Non-pigmented ciliary epithelial cell (primary cell): ENCODE measurements around the gene DTHD1.

Experiments
- DNase-seq: peaks from one replicate; pipeline ENCODE4 v3.0.0-alpha.2; 2010; ENCODE audit warnings: low read depth

Gene DTHD1

DNA sequence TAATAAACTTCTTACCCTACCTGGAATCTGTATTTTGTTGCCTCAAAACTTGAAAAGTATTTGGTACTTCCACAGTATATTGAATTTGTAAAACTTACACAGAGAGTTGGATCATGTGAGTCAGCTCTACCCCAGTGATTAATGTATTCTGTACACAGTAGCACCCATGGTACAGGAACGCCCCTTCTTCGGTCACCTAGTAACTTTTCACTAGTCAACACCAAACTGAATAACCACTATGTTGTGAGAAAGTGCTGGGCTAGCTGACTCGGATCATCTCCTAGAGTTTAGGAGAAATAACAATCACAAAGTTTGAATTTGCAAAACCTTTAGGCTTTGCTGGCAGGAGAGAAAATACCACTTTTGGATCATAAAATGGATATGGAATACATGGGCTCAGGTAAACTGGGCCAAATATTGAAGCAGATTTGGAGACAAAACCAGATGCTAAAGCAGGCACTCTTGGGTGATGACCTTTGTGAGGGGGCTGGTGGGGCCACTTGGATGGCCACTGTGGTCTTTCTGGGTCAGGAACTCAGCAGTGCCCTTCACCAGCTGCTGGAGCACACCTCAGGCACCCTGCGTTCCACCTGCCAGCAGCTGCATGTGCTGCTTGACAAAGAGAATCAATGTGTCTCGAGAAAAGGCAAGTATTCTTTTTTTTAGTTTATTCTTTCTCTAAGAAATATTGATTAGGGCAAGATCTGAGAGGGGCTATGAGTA, at the start of gene DTHD1:
Gene DTHD1, plus strand, starts transcription at position 233 of the 723 bp plus-strand sequence. Its CDS starts 143 bp downstream, at position 376.
- no peak for DNase-seq

DNA sequence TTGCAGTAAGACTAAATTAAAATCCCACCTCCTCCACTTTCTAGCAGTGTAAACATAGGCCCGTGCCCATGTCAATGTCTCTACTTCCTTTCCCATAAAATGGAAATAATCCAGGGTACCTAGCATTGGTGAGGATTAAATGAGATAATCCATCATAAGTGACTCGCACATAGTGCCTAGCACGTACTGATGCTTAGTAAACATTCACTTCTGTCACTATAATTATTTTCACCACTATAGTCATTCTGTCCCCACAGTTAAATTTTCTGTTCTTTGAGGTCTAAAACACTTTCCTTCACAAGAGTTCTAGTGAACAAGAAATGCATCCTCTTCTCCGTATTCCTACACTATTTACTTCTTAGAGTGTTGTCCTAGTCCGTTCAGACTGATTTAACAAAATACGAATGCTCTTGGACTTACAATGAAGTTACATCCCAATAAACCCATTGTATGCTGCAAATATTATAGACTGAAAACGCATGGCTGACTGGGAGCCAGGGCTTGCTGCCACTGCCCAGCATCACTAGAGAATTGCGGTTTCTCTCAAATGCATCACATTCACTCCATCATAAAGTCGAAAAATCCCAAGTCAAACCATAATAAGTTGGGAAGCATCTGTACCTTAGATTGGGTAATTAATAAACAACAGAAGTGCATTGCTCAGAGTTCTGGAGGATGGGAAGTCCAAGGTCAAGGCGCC, 47.7 kb upstream of the DTHD1 start:
- no peak for DNase-seq

DNA sequence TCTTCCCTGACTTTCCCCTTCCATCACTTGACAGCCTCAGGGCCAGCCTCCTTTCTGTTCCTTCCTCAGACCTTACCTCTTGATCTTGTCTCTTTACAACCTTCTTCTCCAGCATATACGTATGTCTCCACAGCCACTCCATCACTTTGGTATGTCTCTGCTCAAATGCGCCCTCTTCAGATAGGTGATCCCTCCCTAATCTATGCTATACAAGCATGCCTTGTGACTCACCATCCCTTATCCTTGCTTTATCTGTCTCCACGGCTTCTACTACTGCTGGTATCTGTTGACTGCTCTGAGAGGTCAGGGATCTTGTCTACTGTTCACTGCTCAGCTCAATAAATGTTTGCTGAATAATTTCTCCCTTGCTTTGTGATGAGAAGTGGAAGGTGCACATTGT, 46.1 kb upstream of the DTHD1 start:
- DNase-seq: no peak

DNA sequence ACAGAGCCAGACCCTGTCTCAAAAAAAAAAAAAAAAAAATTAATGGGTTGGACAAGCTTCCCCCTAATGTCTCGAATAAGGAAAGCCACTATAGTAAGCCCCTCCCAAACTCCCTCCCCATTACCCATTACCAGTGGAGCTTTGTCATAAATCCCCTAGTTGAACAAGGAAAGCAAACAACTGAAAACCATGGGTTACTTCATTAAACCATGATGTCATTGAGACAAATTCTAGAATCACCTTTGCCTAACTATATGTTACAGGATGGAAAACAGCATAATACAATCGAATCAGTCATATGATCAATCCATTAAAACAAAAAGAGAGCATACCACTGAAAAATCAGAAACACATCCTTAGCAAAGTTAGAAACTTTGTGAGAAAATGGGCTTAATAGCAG, 45.3 kb upstream of the DTHD1 start:
- no peak for DNase-seq

DNA sequence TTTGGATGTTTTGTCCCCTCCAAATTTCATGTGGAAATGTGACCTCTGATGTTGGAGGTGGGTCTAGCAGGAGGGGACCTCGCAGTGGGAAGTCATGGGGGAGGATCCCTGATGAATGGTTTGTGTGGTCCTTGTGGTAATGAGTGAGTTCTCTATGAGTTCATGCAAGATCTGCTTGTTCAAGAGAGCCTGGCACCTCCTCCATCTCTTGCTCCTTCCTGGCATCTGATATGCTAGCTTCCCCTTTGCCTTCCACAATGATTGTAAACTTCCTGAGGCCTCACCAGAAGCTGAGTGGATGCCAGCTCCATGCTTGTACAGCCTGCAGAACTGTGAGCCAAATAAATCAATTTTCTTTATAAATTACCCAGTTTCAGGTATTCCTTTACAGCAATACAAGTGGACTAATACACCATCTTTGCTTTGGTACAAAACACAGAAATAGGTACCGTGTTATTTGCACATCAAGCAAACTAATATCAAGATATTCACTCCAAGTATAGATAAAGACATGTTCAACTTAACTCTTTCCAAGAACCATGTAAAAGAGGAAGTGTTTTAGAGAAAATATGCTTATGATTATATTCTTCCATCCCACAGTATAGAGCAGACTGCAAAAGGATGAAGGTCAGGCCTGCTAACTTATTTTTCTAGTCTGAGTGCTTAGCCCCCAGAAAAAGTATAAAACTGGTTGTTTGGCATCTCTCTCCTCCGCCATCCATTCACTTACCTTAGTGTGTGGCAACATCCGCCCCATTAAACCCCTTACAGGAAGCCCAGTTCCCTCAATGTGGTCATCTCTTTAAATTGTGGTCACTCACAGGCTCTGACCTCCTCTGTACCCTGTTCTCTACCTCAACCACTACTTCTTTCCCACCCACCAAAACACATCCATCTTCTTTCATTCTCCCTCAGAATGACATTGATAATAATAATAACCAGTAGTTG, 43.8 kb upstream of the DTHD1 start:
- no peak for DNase-seq

DNA sequence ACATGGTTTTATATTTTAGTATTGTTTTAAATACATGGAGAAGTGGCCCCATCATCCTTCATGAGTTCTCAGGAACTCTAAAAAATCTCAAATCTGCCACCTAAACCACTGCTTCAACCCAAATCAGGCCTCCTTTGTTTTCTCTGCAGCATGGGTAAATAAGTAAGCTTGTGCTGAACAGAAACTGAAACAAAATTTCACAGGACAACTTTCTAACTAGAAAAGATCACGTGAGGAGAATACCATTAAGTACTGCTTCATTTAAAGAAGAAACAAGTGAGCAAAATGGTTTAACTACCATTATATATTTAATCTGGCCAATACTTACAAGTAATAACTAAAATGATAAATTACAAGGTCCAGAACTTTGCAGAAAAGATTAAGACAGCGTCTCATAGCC, 39.6 kb upstream of the DTHD1 start:
- DNase-seq: no peak

DNA sequence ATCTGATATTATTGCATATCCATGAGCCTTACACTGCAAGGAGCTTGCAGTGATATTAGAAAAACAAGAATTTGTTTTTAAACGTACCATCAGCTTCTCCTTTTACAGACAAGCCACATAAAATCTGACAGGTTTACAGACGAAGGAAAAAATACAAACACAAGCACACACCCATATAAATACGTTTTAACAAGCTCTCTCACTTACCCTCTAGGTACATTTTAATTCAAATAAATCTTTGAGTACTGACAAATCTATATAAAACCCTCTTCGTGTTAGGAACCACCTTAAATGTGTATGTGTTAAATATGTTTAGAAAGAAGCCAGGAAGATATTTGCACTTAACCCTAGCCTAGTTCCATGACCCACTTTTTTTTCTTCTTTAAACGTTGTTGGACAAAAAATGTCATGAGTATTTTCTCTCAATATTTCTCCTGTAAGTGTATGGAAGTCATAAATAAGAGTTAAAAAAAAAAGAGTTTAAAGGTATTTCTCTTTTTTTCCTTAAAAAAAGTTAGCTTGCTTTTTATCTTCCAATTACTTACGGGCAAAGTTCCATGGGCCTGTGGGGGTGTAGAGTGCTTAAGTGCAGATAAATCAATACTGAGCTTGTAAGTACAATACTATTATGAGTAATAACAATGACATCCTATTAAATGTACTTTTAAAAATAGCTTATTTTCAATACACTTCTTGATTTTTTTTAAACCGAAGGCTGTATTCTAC, 38.6 kb upstream of the DTHD1 start:
- no peak for DNase-seq

DNA sequence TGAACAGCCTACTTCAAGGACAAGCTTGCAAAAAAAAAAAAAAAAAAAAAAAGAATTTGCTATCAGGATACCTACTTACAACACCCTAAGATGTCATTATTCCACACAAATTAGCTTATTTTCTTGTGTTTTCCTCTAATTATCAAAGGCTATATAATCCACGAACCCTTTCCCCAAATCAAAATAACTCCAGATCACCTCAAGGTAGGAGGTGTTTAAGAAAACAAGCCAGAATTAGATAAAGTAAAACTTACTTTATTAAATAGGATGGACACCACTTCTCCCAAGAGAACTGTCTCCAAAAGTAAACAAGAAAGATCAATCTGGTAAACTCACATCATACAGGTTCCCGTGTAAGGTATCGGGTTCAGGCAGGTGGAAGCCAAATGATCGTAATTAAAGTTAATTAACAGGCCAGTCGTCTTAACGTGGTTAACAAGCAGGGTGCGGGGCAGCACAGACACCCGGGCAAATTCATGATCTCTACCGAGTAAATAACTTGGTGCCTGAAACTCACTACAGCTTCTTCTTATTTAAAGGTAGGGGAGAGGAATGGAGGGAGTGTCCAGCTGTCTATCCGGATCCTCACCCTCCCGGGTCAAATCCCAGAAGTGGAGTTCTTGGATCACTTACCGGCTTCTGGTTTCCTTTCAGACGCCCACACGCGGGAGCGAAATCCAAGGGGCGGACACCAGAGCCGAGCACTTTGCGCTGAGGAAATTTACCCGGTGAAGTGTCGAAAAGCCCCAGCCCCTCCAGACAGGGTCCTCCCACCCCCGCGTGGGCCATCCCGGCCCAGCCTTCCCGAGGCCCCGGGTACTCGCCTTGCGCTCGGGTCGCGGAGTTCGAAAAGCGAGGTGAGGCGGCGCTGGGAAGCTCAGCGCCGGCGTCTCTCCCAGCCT, 37.8 kb upstream of the DTHD1 start:
- no peak for DNase-seq

DNA sequence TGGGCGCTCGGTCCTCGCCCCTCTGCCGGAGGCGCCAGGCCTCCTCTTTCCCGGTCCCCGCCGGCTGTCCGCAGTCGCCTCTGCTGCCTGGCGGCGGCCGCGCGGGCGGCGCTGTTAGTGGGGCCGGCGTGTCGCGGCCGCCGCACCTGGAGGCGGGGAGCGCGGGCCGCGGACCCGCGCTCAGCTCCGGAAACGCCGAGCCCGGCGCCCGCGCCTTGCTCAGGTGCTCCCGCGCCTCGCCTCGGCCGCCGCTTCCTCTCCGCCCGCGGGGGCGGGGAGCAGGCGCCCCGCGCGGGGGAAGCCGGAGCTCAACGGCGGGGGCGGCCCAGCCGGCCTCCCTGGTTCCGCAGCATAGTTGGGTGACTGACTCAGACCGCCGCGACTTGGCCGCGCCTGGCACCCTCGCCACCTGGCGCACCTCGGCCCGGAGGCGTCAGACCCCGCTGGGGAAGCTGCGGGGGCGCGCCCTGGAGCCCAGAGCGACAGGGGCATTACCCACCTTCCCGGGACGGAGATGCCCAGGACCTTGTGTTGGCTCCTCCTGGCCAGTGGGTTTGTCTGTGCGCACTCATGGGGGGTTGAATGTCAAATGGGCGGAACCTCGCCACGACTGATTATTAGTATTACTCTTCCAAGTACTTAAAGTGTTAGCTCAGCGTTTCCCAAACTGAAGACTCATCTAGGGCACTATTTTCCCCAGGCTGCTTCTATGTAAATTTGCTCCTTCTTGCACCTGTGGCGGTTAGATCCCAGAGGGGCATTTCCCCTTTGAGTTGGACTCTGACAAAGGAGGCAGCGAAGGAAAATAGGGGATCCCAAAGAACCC, 36.9 kb upstream of the DTHD1 start, which contains the start of gene ARAP2:
Gene ARAP2, minus strand, starts transcription at position 258 of the 826 bp plus-strand sequence. CDS start 15,028 bp downstream, outside the sequence.
- no peak for DNase-seq

DNA sequence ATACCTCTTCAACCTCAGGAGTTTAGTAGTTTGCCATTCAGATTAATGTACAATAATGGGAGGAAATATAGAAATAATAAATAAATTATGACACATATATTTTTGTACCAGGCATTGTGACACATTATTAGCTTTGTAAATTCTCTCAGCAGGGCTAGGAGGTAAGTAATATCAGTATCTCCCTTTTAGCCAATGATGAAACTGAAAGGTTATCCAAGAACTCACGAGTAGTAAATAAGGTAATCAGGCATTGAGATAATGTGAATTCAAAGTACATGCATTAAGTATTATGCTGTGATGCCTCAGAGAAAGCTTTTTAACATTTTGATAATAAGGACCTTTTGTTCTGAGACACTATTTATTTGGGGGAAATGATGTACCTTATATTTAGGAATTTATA, 31.8 kb upstream of the DTHD1 start:
- no peak for DNase-seq

DNA sequence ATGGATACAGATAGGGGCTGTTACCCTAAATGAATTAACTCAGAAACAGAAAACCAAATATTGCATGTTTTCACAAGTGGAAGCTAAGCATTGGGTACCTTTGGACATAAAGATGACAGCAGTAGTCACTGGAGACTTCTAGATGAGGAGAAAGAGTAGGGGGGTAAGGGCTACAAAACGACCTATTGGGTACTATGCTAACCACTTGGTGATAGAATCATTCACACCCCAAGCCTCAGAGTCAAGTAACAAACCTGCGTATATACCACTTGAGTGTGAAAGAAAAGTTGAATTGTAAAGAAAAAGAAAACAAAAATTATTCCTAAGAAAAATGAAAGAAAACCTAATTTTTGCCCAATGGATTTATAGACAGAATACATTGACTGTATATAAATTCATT, 29.4 kb upstream of the DTHD1 start:
- DNase-seq: no peak

DNA sequence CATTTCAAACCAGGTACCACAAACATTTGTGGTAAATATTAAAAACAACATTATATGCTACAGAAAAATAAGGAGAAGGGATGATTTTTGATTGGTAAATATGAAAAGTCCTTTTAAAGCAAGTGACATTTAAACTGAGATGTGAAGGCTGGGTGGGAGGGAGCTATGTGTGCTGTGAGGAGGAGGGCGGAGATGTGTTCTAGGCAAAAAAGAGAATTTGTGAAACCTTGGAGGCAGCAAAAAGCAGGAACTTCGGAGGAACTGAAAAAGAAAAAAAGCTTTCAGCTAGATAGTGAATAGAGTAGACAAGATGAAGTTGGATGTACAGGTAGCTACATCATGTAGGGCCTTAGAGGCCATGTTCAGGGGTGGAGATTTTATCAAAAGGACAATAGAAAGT, 27.0 kb upstream of the DTHD1 start:
- no peak for DNase-seq

DNA sequence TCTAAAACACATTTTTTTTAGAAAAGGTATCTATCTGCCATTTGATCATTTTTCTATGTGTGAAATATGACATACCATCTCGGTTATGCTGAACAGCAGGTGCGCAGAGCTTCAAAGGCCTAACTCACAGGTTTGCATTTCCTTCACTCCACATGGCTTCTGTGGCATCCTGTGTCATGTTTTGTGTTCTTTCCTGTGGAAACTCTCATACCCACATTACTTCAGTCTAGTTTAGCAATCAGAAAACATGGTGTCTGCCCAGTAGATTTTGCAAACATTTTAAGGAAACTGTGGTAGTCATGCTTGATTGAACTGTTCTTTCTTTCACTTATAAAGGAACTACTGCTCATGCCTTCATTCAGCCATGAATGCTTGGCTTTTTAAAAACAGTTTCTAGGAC, 25.8 kb upstream of the DTHD1 start:
- DNase-seq: no peak

DNA sequence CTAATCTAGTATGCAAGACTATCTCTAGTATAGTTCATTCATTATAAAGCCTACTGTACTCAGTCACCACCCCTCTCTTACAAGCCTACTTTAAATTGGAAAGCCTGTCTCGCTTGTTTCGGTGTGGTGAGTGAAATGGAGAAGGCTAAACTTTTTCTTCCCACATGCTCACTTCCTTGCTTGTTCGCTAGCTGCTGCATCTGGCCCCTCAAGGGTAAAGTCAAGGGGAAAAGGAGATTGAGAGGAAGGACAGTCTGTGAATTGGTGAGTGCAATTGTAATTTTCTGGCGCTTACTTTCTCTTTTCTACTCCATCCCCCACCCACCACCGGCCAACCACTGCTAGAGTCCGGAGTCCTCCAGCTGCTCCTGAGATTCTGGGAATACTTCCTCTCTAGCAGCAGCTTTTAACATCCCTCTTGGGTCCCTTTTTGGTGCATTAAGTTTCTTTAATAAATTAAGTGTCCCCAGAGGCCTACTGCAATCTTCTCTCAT, 25.0 kb upstream of the DTHD1 start:
- no peak for DNase-seq

DNA sequence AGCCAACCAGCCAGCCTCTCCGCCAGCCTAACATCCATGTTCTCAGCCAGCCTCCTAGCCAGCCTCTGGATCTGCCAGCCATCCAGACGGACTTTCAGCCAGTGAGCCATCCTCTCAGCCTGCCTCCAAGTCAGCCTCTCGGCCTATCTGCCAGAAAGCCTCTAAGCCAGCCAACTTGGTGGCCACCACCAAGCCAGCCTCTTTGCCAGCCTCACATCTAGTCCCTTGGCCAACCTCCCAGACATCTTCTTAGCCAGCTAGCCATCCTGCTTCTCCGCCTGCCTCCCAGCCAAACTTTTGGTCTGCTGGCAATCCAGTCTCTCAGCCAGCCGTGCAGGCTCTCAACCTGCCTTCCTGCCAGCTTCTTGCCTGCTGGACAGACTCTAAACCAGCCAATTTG, 20.7 kb upstream of the DTHD1 start:
- no peak for DNase-seq

DNA sequence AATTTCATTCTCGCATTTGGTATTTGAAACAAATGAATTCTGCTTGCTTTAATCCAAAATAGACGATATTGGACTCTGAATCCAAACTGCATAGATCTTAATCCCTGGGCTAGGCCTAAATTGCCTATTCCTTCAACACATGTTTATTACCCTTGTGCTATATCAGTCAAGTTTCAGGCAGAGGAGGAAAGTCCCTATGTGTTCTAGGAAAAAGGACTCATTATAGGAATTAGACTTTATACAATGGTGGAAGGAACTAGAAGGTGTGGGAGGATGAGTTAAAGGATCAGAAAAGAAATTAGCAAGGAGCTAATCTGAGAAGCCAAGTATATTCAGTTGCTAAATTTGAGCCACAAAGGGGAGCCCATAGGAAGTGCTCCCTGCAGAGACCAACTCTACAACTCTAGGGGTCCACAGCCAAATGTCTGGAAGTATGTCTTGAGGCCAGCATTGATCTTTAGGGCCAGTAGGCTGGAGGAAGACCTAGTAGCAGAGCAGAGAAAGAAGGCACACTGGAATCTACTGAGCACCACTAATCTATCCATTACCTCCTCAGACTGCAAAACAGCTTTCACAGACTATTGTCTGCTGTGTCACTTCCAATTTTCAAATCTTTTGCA, 17.1 kb upstream of the DTHD1 start:
- no peak for DNase-seq

DNA sequence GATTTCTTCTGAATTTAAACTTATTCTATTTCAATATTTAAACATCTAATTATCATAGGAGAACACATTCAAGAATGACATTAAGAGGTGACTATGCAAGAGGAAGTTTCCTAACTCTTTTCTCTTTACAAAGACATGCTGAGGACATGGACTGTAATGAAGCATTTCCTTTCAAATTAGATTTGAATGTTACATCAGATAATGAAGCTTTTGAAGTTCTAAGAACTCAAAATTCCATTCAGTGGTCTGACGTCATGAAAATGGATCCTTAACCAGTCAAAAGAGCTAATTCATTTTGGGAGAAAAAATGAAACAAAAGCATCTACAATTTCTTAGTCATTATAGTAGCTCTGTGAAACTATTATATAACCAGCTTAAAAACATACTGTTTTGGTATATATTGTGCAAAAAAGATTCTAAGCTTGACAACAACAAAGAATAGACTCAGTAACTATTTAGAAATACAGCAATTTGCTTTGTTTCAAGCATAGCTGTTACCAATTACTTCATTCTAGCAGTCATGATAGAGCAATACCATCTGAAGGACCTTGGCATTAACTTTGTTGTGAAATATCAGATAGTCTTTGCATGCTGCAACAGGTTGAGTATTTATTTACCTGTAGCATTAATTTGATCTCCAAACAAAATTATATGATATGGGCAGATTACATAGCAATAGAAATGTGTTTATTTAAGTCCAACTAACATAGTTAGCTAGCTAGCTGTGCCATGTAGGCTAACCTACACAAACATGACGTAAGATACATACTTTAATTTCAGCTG, 13.7 kb upstream of the DTHD1 start:
- DNase-seq: no peak

DNA sequence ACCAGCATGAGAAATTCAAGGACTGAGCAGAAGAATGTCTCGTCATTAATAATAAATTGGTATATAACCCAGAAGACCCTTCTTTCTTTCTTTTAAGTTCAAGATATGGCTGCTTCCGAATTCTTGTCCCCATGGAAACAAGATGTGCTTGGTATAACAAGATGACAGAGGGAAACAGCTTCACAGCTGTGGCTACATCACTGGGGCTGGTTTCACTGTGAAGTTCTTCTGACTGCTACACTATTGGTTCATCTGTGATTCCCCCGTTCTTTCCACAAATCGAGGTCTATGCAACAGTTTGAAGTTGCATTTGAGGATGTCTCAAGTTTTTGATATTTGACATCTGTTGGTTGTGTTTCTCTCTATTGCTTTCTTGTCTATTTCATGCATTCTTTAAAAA, 12.3 kb upstream of the DTHD1 start:
- DNase-seq: no peak
